ENCODE results near the gene CGA. TPM values are rescaled to one million over a fixed set of nuclear protein-coding genes. Genes with fewer than 3 reads are reported as not detected.

Gene CGA
- total RNA-seq, 1 donor from 2014 or later, result not detected

- intact Hi-C loops (cut with DNase I), result no loop called here
- Histone ChIP-seq H3K36me3 (no peaks in the 10 kb centered on the region), H3K27ac (no peak overlapping the region), H3K9me3 (no peaks in the 10 kb centered on the region), H3K4me3 (no peak overlapping the region), H3K4me1 (no peaks in the 10 kb centered on the region), H3K27me3 (no peaks in the 10 kb centered on the region)
- TF ChIP-seq CTCF (IDR thresholded peaks at IDR 0.05), result no peak
- no peak for DNase-seq (ENCODE audit: low spot score in 2 of 2)
Observed at GRCh38 chr6:87074101-87074621, 20.7 kb downstream of the CGA start.

GRCh38 chr6:87071683-87072082 is 23.2 kb downstream of the CGA start:
- Histone ChIP-seq H3K27me3 (no peaks in the 10 kb centered on the region), H3K27ac (no peak overlapping the region), H3K4me3 (no peak overlapping the region), H3K9me3 (no peaks in the 10 kb centered on the region), H3K36me3 (no peaks in the 10 kb centered on the region), H3K4me1 (no peaks in the 10 kb centered on the region)
- DNase-seq (ENCODE audit: low spot score in 2 of 2), result no peak
- intact Hi-C loops (cut with DNase I), result no loop called here
- no peak for TF ChIP-seq CTCF (IDR thresholded peaks at IDR 0.05)

DNA sequence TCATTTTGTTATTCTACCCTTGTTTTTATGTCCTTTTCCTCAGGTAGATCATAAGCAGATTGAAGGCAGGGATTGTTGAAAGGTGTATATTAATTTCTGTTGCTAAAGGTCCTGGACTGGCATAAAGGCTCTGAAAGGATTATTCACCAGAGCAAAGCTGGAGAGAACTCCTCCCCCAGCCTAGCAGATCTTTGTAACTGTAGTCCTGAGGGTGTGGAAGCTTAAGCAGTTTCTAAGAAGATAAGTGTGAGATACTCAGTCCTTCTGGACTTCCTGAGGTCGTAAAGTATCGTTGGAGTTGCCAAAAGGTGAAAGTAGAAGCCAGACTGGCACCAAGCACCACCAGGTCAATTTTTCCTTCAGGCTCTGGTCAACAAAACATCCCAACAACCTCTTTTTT is 24.2 kb downstream of the CGA start:
- DNase-seq (ENCODE audit: low spot score in 2 of 2), result no peak
- H3K4me1 ChIP-seq, result no peaks in the 10 kb centered on the region
- no peak overlapping the region for H3K27ac ChIP-seq
- intact Hi-C loops (cut with DNase I), result no loop called here
- TF ChIP-seq CTCF (IDR thresholded peaks at IDR 0.05), result no peak
- no peaks in the 10 kb centered on the region for H3K9me3 ChIP-seq
- H3K4me3 ChIP-seq, result no peak overlapping the region
- H3K27me3 ChIP-seq, result no peaks in the 10 kb centered on the region
- H3K36me3 ChIP-seq, result no peaks in the 10 kb centered on the region

- intact Hi-C loops (cut with DNase I), result no loop called here
- no peak for DNase-seq (ENCODE audit: low spot score in 2 of 2)
- Histone ChIP-seq H3K27me3 (no peaks in the 10 kb centered on the region), H3K4me3 (no peak overlapping the region), H3K4me1 (no peaks in the 10 kb centered on the region), H3K27ac (no peak overlapping the region), H3K36me3 (no peaks in the 10 kb centered on the region), H3K9me3 (no peaks in the 10 kb centered on the region)
- no peak for TF ChIP-seq CTCF (IDR thresholded peaks at IDR 0.05)
Observed at GRCh38 chr6:87068795-87069194, 26.1 kb downstream of the CGA start.

- H3K4me1 ChIP-seq, result no peaks in the 10 kb centered on the region
- intact Hi-C loops (cut with DNase I), result no loop called here
- H3K9me3 ChIP-seq, result no peaks in the 10 kb centered on the region
- no peaks in the 10 kb centered on the region for H3K36me3 ChIP-seq
- no peak for DNase-seq (ENCODE audit: low spot score in 2 of 2)
- no peak overlapping the region for H3K4me3 ChIP-seq
- no peak overlapping the region for H3K27ac ChIP-seq
- H3K27me3 ChIP-seq, result no peaks in the 10 kb centered on the region
- peak in 2 of 3 experiments; percentile 22 to 45 for TF ChIP-seq CTCF (IDR thresholded peaks at IDR 0.05)
Observed at GRCh38 chr6:87066449-87067333, 28.2 kb downstream of the CGA start.

All from ascending aorta (tissue), 2 donors.